Stromal cell of bone marrow (primary cell): ENCODE data around the gene CADM2.
A peak's percentile ranks its signal among the peaks of the same experiment; 100 is the strongest.
"Not testable (repeated sequence)": the region's sequence is repeated elsewhere in the genome, so short reads cannot be mapped to it uniquely, and the experiment has no call there.

ENCODE experiments used
- DNase-seq: peaks from one replicate; pipeline ENCODE4 v3.0.0-alpha.2; 2012; ENCODE audit warnings: low read depth

Gene CADM2

DNA sequence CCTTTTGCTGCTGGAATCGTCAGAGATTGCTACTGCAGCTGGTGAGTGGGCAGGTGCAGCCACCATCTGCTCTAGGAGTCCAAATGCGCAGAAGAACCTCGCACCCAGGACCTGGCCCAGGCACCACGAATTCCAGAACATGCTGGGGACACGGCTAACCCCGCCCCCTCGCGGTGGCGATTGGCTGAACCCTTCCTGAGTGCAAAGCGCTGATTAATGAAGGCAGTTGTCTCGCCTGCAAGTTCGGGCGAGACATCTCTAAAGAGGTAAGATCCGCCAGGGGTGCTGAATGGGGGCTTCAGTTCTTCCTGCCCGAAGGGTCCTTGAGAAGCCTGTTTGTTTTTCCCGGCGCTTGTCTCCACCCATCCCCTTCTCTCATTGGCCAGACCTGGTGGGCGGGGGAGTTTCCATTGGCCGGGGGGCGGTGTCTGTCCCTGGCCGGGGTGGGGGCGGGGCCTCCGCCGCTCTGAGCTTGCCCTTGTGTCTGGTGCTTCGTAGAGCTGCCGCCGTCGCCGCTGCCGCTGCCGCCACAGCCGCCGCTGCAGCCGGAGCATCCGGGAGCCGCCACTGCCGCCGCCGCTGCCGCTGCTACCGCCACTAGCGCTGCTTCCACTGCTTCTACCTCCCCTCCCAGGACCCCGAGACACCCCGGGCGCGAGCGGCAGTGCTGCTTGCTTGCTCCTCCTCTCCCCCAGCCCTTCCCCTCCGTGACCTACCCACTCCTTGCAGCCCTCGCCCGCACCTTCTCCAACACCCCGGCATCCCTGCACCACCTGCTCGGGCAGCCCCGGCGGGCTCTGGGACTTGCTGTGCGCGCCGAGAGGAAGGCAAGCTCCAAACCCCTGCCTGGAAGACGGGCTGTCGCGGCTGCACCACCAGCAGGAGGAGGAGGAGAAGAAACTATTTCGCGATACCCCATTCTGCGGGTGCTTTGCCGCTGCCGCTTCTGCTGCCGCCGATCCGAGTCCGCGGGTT, at the start of gene CADM2:
Gene CADM2 (plus strand): TSS at position 495 of the 975 bp plus-strand sequence.
- peak; percentile 28 for DNase-seq

DNA sequence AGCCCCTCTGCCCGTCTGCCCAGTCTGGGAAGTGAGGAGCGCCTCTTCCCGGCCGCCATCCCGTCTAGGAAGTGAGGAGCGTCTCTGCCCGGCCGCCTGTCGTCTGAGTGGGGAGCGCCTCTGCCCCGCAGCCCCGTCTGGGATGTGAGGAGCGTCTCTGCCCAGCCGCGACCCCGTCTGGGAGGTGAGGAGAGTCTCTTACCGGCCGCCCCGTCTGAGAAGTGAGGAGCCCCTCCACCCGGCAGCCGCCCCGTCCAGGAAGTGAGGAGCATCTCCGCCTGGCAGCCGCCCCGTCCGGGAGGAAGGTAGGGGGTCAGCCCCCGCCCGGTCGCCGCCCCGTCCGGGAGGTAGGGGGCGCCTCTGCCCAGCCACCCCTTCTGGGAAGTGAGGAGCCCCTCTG, 40.2 kb upstream of the CADM2 start:
- DNase-seq: not testable (repeated sequence)

DNA sequence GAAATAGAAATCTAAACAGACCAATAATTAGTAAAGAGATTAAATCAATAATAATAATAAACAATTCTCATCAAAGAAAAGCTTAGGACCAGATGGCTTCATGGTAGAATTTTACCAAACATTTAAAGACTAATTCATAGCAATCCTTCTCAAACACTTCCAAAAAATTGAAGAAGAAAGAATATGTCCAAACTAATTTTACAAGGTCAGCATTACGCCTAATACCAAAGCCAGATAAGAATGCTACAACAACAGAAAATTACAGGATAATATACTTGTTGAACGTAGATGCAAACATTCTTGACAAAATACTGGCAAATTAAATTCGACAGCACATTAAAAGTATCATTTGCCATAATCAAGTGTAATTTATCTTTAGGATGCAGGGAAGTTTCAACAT, 36.1 kb upstream of the CADM2 start:
- DNase-seq: no peak

DNA sequence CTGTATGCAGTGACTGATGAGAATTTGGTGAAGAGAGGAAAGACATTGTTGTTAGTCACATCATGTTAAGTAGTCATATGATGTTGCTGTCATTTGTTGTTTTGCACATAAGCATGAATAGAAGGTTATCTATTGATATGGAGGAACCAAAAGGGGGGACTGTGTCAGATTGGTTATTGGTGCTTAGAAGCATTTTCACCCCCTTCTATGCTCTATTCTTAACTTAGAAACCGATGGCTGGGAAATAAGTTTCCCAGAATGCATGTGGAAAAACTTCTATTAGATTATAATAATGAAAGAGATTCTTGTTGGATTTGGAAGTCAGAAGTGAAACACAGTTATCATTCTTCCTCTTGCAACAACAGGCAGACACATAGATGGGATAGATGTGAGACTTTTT, 33.2 kb upstream of the CADM2 start:
- no peak for DNase-seq

DNA sequence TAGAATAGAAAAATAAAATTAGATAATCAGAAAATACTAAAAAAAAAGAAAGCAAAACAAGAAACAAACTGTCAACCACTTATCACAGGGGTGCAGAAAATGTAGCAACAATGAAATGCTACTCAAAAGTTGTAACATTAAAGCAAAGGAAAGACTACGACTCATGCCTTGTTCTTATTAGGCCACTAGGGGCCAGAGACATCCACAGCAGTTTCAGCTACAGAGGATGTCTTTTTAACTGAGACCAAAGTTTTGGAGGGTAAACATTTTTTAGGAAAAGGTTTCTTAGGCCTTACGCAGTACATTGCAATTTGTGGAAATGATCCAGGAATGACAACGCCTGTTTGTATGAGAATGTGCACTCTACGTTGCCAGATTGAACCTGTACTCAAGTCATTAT, 15.4 kb upstream of the CADM2 start:
- no peak for DNase-seq

DNA sequence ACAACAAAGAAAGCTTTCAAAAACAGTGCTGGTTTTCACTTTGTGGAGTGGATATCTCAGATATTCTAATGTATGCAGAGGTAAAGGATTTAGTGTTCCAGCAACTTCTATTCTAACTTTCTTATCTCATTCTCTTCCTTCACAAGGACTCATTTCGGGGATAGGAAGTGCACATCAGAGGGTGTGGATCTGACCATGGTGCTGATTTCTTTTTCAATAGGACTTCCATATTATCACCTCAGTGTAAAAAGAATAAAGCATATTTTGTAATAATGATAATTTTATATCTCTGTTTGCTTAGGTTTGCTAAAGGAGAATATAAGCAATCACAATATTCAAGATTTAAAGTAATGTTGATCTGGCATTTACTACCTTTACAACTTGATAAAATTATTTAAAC, 12.5 kb upstream of the CADM2 start:
- no peak for DNase-seq

DNA sequence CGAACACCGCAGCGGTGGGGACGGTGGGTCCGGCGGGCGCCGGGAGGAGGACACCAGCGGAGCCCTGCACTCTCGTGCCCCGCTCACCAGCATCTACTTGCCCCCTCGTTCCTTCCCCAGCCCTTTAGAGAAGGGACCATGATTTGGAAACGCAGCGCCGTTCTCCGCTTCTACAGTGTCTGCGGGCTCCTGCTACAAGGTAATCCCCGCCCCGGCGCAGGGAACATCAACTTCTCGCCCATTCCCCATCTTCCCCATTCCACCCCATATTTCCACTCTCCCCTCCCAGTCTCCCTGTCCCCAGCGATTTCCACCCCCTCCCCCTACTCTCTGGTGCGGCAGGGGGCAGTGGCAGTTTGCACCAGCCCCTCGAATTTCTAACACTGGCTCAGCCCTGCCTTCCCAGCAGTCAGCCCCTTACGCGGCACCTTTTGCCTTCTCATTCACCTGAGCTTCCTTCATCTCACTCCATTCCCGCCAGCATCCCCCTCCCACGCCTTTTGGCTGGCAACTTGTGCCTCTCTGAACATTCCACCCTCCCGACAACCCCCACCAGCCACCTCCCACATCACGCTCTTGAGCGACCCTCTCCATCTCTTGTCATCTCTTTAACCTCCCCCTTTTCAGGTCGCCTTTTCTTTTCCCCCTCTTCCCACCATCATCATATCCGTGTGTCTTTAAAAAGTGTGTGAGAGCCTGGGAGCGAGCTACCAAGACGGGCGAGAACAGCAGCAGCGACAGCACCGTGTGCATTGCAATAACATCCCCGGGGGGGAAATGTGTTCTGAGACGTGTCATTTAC, 882 bp downstream of the CADM2 start:
- DNase-seq: no peak

DNA sequence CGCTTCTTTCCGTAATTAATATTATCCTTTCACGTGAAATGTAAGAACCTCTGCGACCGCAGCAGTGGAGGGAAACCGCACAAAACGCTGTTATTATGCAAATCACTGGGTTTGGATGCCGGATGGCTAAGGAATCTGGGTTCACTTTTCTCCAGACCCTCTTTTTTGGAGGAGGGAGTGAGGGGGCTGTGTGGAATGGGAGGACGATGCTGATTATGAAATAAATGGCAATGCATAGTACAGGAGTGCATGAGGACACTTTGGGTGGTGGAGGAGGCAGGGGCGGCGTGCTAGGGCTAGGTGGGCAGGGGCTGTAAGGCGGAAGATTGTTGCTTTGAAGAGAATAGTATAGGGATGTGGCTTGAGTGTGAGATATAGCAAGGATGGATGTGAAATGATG, 1.8 kb downstream of the CADM2 start:
- no peak for DNase-seq

DNA sequence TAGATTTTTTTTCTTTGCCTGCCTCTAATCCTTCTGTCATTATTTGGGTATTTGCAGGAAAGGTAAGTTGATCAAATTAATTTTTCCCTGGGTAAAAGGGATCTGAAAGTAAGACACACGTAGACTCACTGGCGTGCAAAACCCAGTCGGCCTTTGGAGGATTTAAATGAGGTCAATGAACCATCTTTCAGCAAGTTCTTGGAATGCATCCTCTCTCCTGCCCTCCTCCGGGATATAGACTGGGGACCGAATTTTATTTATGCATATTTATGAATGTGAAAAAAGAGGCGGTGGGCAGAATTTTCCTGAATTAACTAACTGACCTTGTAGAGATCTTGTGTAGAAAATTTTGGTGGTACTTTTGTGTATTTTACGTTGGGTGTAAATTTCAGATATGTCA, 2.2 kb downstream of the CADM2 start:
- no peak for DNase-seq

DNA sequence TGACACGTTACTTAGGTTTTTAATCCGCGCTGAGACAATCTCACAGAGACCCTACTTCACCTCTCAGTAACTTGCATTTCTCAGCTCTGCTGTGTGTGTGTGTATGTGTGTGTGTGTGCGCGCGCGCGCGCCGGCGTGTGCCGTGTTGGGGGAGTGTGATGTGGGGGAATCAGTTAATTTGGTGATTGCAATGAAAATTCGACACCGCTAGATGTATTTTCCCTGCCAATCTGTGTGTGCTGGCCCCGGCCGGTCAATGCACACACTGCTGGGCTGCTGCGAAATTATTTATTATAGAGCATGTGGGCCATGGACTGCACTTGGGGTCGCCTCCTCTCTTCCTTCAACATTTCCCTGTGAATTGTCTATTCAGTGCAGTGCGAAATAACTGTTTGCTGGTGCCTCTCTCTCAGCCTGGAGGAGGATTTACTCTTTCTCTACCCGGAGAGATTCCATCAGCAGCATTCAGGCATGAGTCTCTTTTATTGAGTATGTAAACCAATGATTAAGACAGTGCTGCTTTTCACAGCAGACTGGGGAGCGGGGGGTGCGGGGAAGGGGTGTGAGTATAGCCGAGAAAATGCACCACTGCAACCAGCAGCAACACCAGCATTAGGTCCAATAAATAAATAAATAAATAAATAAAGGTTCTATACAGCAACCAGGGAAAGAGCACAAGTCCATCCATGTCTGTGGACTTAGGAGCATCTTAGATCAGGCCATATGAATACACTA, 2.9 kb downstream of the CADM2 start:
- no peak for DNase-seq

DNA sequence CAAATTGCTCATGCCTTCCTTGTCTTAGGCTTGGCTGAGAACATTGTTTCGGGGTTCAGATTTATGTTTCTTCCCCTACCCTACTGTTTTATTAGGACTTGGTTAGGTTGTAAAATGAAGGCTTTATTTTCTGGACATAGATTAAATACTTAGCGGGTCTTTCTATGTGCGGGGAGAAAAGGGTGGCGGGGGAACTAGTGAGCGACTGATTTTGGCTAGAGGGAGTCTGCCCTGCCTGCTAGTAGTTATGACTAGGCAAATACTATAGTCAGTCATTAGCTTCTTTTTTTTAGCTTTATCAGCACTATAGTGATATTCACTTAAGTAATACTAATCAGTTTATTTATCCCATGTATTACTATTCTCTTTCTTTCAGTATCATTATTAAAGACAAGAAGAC, 3.6 kb downstream of the CADM2 start:
- DNase-seq: no peak

DNA sequence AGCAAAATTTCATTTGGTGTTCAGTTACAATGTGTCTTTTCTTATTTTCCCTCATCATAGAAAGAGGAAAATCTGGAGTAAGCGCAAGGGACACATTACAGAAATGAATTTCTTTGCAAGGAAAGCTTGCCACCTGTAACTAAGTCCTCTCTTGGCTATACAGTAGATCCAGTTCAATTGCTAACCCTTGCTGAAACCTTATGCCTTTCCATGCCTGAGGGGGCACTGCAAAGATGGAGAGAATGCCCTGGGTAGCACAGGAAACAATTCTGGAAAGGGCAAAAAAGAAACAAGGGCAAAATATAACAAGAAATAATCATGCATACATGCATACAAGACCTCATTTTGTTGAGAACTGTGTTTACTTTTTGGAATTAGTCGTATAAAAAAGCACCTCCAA, 4.3 kb downstream of the CADM2 start:
- no peak for DNase-seq

DNA sequence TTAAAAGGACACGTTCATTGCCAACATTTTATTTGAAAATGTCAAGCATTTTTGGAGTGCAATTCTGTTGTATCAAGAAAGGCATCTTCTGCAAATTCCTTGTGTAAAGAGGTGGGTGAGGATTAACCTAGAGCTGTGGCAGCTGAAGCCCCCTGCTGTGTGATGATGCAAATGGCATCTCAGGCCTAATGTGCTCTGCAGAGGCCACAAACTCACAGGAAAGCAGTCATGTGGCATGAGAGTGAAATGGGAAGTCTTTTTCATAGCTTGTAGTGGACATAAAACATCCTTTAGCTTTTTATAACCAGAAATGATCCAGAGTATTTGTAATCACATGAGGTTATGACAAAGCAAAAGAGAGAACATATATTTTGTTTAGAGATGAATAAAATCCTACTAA, 6.4 kb downstream of the CADM2 start:
- no peak for DNase-seq

DNA sequence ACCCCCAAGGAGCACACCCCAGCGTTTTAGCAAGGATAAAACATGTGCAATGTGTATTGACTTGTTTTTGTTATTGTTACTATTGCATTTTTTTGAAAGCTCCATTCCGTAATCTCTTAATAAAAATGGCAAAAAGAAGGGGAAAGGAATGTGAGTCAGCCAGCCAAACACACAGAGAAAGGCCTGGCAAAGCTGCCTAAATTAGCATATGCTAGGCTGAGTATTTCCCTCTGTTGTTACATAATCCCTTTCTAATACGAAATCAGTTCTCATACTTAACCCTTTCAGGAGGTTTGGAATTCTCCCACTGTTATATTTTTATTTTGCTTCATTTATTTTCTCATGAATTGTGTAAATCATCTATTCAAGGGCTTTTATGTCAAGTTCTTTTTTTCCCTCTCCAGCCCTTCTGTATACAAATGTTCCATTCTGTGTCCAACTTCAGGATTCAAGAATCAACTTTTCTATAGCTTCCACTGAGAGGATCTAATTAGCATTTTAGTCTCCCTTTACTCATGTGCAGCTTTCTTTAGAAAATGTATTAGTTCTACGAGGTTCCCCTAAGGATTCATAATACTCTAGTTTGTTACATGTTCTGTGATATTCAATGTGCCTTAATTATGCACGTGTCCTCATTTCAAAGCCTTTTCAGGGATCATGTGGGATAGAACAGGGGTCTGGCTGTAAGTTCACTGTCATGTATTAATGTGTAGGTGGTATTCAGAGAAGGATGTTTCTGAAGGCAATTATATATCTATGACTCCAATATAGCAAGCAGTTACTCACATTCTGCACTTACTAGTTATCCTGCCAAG, 9.2 kb downstream of the CADM2 start:
- no peak for DNase-seq

DNA sequence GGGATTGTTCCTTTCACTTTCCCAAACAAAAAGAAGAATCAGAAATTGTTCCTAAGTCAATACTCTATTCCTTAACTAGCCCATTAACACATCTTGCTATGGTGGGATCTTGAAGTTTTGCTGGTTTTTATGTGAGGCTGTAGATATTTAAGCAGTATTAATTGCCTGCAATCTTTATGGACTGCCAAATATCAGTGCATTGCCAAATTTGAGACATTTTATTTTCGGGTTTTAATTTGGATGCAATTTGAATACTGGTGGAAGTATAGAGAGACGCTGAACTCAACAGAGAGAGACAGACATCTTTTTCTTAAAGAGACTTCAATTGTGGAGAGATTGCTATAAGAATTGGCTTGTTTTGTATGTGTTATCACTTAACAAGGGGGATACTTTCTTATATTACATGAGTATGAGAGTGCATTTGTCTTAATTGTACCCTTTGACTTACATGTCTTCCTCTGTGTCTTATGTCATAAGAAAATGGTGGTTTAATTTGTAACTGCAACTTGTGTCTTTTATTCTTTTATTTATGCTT, 10.0 kb downstream of the CADM2 start:
- no peak for DNase-seq

DNA sequence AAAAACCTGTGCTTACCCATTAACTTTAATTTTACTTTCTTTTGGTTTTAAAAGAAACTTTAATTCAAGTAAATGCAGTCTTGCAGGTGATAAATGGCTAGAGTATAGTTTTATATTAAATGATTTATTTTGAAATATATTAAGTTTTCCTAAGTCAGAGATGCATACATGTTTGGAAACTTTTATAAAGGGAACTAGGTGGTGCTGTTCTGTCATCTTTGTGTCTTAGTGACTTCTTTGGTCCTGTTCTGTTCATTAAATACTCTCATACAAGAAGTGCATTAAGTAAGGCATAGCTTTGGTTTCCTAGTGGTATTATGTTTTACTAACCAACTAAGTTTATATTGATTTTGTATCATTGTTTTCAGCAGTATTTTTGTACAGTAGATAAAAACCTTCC, 15.6 kb downstream of the CADM2 start:
- no peak for DNase-seq

DNA sequence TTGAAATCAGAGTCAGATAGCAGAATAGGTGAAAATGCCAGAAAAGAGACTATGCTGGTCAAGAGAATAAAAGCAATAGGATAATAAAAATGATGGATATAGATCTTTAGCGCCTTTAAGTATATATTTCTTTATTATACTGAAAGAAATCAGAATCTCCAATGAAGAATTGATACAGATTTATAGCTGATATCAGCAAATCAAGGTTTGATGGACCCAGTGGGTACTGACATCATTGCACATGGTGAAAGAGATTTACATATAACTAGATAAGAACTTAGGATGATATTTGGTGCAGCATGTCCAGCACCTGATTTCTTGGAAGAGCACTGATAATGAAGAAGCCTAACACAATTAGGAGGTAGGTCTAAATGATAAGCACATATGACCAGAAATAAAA, 18.2 kb downstream of the CADM2 start:
- no peak for DNase-seq

DNA sequence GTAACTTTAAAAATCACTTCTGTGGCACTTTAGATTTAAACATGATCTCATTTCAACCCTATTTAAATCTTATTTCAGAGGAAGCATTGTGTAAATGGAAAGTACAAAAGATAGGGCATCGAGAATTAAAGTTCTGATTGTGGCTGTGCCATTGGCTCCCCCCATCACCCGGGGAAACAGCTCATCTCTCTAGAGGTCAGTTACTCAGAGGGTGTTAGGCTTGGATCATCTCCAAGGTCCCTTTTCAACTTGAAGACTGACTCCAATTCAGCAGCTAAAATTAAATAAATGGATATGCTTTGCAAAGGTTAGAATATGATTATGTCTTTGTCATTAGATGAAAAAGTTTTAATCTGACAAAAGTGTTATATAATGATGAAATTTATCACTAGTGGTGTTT, 20.1 kb downstream of the CADM2 start:
- no peak for DNase-seq

DNA sequence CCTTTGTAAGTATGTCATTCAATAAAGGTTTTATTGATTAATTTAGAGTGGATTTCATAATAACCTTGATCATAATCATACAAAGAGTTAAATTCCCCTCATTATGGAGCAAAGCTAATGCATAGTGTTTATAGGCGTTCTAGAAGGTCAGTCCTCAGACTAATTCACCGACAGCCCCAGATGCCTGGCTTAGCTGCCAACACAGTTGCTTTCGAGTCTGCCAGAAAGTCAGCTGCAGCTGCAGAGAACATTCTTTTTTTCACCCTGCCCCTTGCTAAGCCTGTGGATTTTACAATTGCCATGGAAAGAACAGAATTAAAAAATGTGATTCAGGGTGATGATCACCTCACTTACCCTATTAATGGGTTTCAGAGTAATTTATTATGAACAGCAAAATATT, 21.2 kb downstream of the CADM2 start:
- no peak for DNase-seq

DNA sequence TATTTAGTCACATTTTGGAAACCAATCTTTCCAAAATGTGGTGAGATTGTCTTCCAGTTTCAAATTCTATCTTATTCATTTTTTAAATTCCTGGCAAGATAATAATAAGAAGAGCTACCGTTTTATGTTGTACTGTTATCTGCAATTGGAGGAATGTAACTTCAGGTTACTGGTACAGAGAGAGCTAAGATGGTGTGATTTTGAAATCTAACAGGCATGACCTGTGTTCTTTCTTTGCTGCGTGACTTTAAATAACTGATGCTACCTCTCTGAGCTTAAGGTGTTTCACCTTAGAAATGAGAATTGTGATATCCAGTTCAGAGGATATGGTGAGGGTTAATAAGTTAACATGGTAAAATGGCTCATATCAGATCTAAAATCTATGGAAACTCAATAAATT, 21.7 kb downstream of the CADM2 start:
- DNase-seq: no peak

DNA sequence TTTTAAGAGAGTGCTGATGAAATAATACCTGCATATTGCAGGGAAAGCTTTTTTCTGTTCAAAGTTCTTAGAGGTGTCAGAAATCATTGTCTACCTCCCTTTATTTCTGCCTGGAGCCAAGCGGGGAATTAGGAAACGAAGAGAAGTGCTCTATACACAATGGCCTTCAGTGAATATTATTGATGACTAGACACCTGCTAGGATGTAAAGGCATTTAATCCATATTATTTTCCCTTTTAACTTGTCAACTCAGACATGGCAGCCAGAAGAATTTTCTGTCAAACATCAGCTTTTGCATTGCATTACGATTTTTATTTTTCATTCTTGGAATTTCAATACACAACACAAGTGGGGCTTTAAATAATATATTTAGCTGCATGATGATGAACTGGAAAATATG, 24.7 kb downstream of the CADM2 start:
- no peak for DNase-seq
